Osteoblast (primary cell): Measurements from ENCODE around the gene RHOU. TPM values are rescaled to one million over a fixed set of nuclear protein-coding genes. Genes with fewer than 3 reads are reported as not detected.

ENCODE experiments used
- DNase-seq: peaks from one replicate; pipeline ENCODE4 v3.0.0; 2011; ENCODE audit warnings: low spot score, mixed read lengths; ENCODE audit not compliant: insufficient read length; ENCODE audit errors: missing footprints
- H2AFZ ChIP-seq: 2 replicates; pipeline ENCODE4 v1.6.0; 2011; ENCODE audit warnings: mild to moderate bottlenecking, low read length
- H3K27ac ChIP-seq: 2 replicates; pipeline ENCODE4 v1.5.1; 2011; ENCODE audit warnings: mild to moderate bottlenecking, low read depth, low read length, moderate library complexity
- H3K27me3 ChIP-seq: 2 replicates; pipeline ENCODE4 v1.6.0; 2012; ENCODE audit warnings: mild to moderate bottlenecking, control low read depth, inconsistent platforms, low read length, moderate library complexity; ENCODE audit not compliant: insufficient read depth
- H3K36me3 ChIP-seq: 2 replicates; pipeline ENCODE4 v1.5.1; 2011; ENCODE audit warnings: mild to moderate bottlenecking, low read length, control low read depth, moderate library complexity; ENCODE audit not compliant: insufficient read depth
- H3K4me1 ChIP-seq: 2 replicates; pipeline ENCODE4 v1.5.1; 2011; ENCODE audit warnings: mild to moderate bottlenecking, low read length, control low read depth, moderate library complexity; ENCODE audit not compliant: insufficient read depth
- H3K4me2 ChIP-seq: 2 replicates; pipeline ENCODE4 v1.6.0; 2011; ENCODE audit warnings: mild to moderate bottlenecking, low read length; ENCODE audit not compliant: insufficient read depth
- H3K4me3 ChIP-seq: fragments of 200-600 bp; sonication (generic); 3 replicates; pipeline ENCODE4 v1.5.1; 2012; ENCODE audit warnings: mild to moderate bottlenecking, low read length, inconsistent platforms; ENCODE audit not compliant: insufficient read depth
- H3K79me2 ChIP-seq: 2 replicates; pipeline ENCODE4 v1.6.0; 2012; ENCODE audit warnings: mild to moderate bottlenecking, low read length, control low read depth, inconsistent platforms; ENCODE audit not compliant: insufficient read depth
- H3K9me3 ChIP-seq: 2 replicates; pipeline ENCODE4 v1.5.1; 2011; ENCODE audit warnings: low read depth, low read length, control low read depth
- H4K20me1 ChIP-seq: 2 replicates; pipeline ENCODE4 v1.6.0; 2012; ENCODE audit warnings: mild to moderate bottlenecking, low read length, control low read depth; ENCODE audit not compliant: insufficient read depth
- CTCF ChIP-seq: IDR thresholded peaks from 2 replicates; pipeline ENCODE4 v1.5.1; 2011; ENCODE audit warnings: mild to moderate bottlenecking, low read depth, low read length, moderate library complexity; ENCODE audit errors: extremely low read depth
- total RNA-seq: library from RNA; depleted of rRNA; stranded (reverse); fragments of >200 nt; gene quantifications from 2 replicates; pipeline ENCODE4 v1.2.3, GENCODE V29; 2012

RHOU gene
- total RNA-seq, 1 donor: 0.72 TPM

GRCh38 chr1:228791791-228792190 lies 56.5 kb downstream of the RHOU start:
- no peak for TF ChIP-seq CTCF
- H3K27ac ChIP-seq: no peak overlapping the region
- no peak for DNase-seq
- H3K4me3 ChIP-seq: no peak overlapping the region
- no peaks in the 10 kb centered on the region for H3K36me3 ChIP-seq
- H4K20me1 ChIP-seq: no peaks in the 10 kb centered on the region
- H3K4me1 ChIP-seq: no peaks in the 10 kb centered on the region
- no peaks in the 10 kb centered on the region for H3K79me2 ChIP-seq
- H3K4me2 ChIP-seq: no peak overlapping the region
- H3K27me3 ChIP-seq: no peaks in the 10 kb centered on the region
- H3K9me3 ChIP-seq: no peaks in the 10 kb centered on the region
- H2AFZ ChIP-seq: no peak overlapping the region

GRCh38 chr1:228792601-228793000 lies 57.3 kb downstream of the RHOU start:
- H3K4me1 ChIP-seq: no peaks in the 10 kb centered on the region
- H3K27ac ChIP-seq: no peak overlapping the region
- H4K20me1 ChIP-seq: no peaks in the 10 kb centered on the region
- no peak for DNase-seq
- no peak for TF ChIP-seq CTCF
- no peak overlapping the region for H3K4me3 ChIP-seq
- no peak overlapping the region for H2AFZ ChIP-seq
- no peaks in the 10 kb centered on the region for H3K27me3 ChIP-seq
- H3K4me2 ChIP-seq: no peak overlapping the region
- no peaks in the 10 kb centered on the region for H3K79me2 ChIP-seq
- H3K36me3 ChIP-seq: no peaks in the 10 kb centered on the region
- no peaks in the 10 kb centered on the region for H3K9me3 ChIP-seq

- Histone ChIP-seq H3K4me1 (no peaks in the 10 kb centered on the region), H2AFZ (no peak overlapping the region), H3K27me3 (no peaks in the 10 kb centered on the region), H3K79me2 (no peaks in the 10 kb centered on the region), H3K36me3 (no peaks in the 10 kb centered on the region), H4K20me1 (no peaks in the 10 kb centered on the region), H3K9me3 (no peaks in the 10 kb centered on the region), H3K4me3 (no peak overlapping the region), H3K4me2 (no peak overlapping the region), H3K27ac (no peak overlapping the region)
- TF ChIP-seq CTCF: no peak
- DNase-seq: no peak
Measured at GRCh38 chr1:228793032-228793431, 57.8 kb downstream of the RHOU start.

GRCh38 chr1:228794173-228794572 lies 58.9 kb downstream of the RHOU start:
- Histone ChIP-seq H3K9me3 (no peaks in the 10 kb centered on the region), H3K27me3 (no peaks in the 10 kb centered on the region), H3K79me2 (no peaks in the 10 kb centered on the region), H3K36me3 (no peaks in the 10 kb centered on the region), H3K4me2 (no peak overlapping the region), H2AFZ (no peak overlapping the region), H3K27ac (no peak overlapping the region), H3K4me1 (no peaks in the 10 kb centered on the region), H3K4me3 (no peak overlapping the region), H4K20me1 (no peaks in the 10 kb centered on the region)
- no peak for TF ChIP-seq CTCF
- no peak for DNase-seq
